ENCODE data around the gene TELO2. TPM values are rescaled to one million over a fixed set of nuclear protein-coding genes. Genes with fewer than 3 reads are reported as not detected.

TELO2 gene
- total RNA-seq, 2 donors from 2014 or later: 85.0 to 91.7 TPM

- H3K9me3 ChIP-seq (ENCODE audit: control insufficient read depth, low read length): no peaks in the 10 kb centered on the region
- H3K9ac ChIP-seq (ENCODE audit: extremely low read depth, low read length, poor library complexity, severe bottlenecking): no peak overlapping the region
- no peaks in the 10 kb centered on the region for H3K4me1 ChIP-seq (ENCODE audit: control insufficient read depth, insufficient read depth, low read length)
- Mint-ChIP-seq H3K4me1 (no peaks in the 10 kb centered on the region), H3K4me3 (no peak overlapping the region), H3K27ac (no peak overlapping the region), H3K36me3 (ENCODE audit: low read depth) (peaks cover 43% of the 10 kb centered on the region), H3K27me3 (ENCODE audit: insufficient read depth) (no peaks in the 10 kb centered on the region), H3K9me3 (no peaks in the 10 kb centered on the region)
- 94 to 95% methylated on average over 12 to 13 of the region's 13 CpGs for WGBS, 2 experiments (ENCODE audit: insufficient coverage in 1 of 2, insufficient read length in 1 of 2)
- no peak for TF ChIP-seq CTCF (conservative IDR thresholded peaks at IDR 0.05)
- DNase-seq: no peak
- no peak overlapping the region for H3K27ac ChIP-seq (ENCODE audit: low read depth, low read length)
- H3K36me3 ChIP-seq (ENCODE audit: control insufficient read depth, insufficient read depth, low read length): peaks cover 9% of the 10 kb centered on the region
- no peaks in the 10 kb centered on the region for H3K27me3 ChIP-seq (ENCODE audit: control insufficient read depth, insufficient read depth, low read length, poor library complexity, severe bottlenecking)
- H3K4me3 ChIP-seq (ENCODE audit: low read length): no peak overlapping the region
Measured at GRCh38 chr16:1556254-1556653, 63.1 kb downstream of the TELO2 start.

- H3K9me3 ChIP-seq (ENCODE audit: control insufficient read depth, low read length): no peaks in the 10 kb centered on the region
- no peak overlapping the region for H3K27ac ChIP-seq (ENCODE audit: low read depth, low read length)
- H3K4me3 ChIP-seq (ENCODE audit: low read length): no peak overlapping the region
- H3K36me3 ChIP-seq (ENCODE audit: control insufficient read depth, insufficient read depth, low read length): peaks cover 15% of the 10 kb centered on the region
- 90 to 92% methylated on average over 6 to 16 of the region's 16 CpGs for WGBS, 2 experiments (ENCODE audit: insufficient coverage in 1 of 2, insufficient read length in 1 of 2)
- DNase-seq: no peak
- H3K27ac Mint-ChIP-seq: no peak overlapping the region
- no peaks in the 10 kb centered on the region for H3K4me1 Mint-ChIP-seq
- no peak for TF ChIP-seq CTCF (conservative IDR thresholded peaks at IDR 0.05)
- H3K27me3 Mint-ChIP-seq (ENCODE audit: insufficient read depth): no peaks in the 10 kb centered on the region
- H3K9ac ChIP-seq (ENCODE audit: extremely low read depth, low read length, poor library complexity, severe bottlenecking): no peak overlapping the region
- H3K4me1 ChIP-seq (ENCODE audit: control insufficient read depth, insufficient read depth, low read length): no peaks in the 10 kb centered on the region
- peaks cover 47% of the 10 kb centered on the region for H3K36me3 Mint-ChIP-seq (ENCODE audit: low read depth)
- H3K4me3 Mint-ChIP-seq: no peak overlapping the region
- H3K27me3 ChIP-seq (ENCODE audit: control insufficient read depth, insufficient read depth, low read length, poor library complexity, severe bottlenecking): no peaks in the 10 kb centered on the region
- no peaks in the 10 kb centered on the region for H3K9me3 Mint-ChIP-seq
Measured at GRCh38 chr16:1557074-1557473, 63.9 kb downstream of the TELO2 start.

- Histone ChIP-seq H3K27me3 (ENCODE audit: control insufficient read depth, insufficient read depth, low read length, poor library complexity, severe bottlenecking) (no peaks in the 10 kb centered on the region), H3K27ac (ENCODE audit: low read depth, low read length) (no peak overlapping the region), H3K9ac (ENCODE audit: extremely low read depth, low read length, poor library complexity, severe bottlenecking) (no peak overlapping the region), H3K4me1 (ENCODE audit: control insufficient read depth, insufficient read depth, low read length) (no peaks in the 10 kb centered on the region), H3K9me3 (ENCODE audit: control insufficient read depth, low read length) (no peaks in the 10 kb centered on the region), H3K4me3 (ENCODE audit: low read length) (no peak overlapping the region), H3K36me3 (ENCODE audit: control insufficient read depth, insufficient read depth, low read length) (peaks cover 17% of the 10 kb centered on the region)
- Mint-ChIP-seq H3K27ac (no peak overlapping the region), H3K4me1 (no peaks in the 10 kb centered on the region), H3K36me3 (ENCODE audit: low read depth) (peaks cover 49% of the 10 kb centered on the region), H3K9me3 (no peaks in the 10 kb centered on the region), H3K4me3 (no peak overlapping the region), H3K27me3 (ENCODE audit: insufficient read depth) (no peaks in the 10 kb centered on the region)
- no peak for DNase-seq
- TF ChIP-seq CTCF (conservative IDR thresholded peaks at IDR 0.05): no peak
- WGBS, 2 experiments (ENCODE audit: insufficient coverage in 1 of 2, insufficient read length in 1 of 2): 93% methylated on average over 7 to 11 of the region's 11 CpGs
Measured at GRCh38 chr16:1557576-1557975, 64.4 kb downstream of the TELO2 start.
